PC-3 (cell line): ENCODE data around the gene NOSIP. TPM values are rescaled to one million over a fixed set of nuclear protein-coding genes. Genes with fewer than 3 reads are reported as not detected.

Experiments
- ATAC-seq: fragments of 200-7000 bp; cut with Tn5 transposase; 2 replicates; pipeline ENCODE4 v1.9.1; 2020; ENCODE audit warnings: mild to moderate bottlenecking, moderate library complexity
- BruUV-seq: library from RNA; stranded (reverse); fragments of 400-500 nt; replicated peaks from 2 replicates; lab custom pipeline; 2021; lab: Mats Ljungman, UMichigan
- CTCF ChIA-PET: fragments of 300-600 bp; sonication (Branson Sonifier 250); formaldehyde crosslinking; loops from one replicate; lab custom pipeline; 2022; ENCODE audit warnings: antibody characterized with exemption; lab: Charles Lee
- POLR2A ChIA-PET: fragments of 300-600 bp; sonication (Branson Sonifier 250); formaldehyde crosslinking; loops from one replicate; lab custom pipeline; 2022; ENCODE audit warnings: antibody characterized with exemption; ENCODE audit not compliant: unreplicated experiment; lab: Charles Lee
- DNase-seq: peaks from one replicate; pipeline ENCODE4 v3.0.0-alpha.2; 2015
- H2AFZ ChIP-seq: fragments of 300-600 bp; sonication (generic); 2 replicates; pipeline ENCODE4 v1.6.0; 2016; ENCODE audit warnings: antibody characterized with exemption, low read length
- H3F3A ChIP-seq: fragments of 300-600 bp; sonication (generic); one replicate; pipeline ENCODE4 v1.6.0; 2017; ENCODE audit warnings: antibody characterized with exemption, low read length, control low read depth, mild to moderate bottlenecking; ENCODE audit not compliant: unreplicated experiment
- H3K27ac ChIP-seq: fragments of 300-600 bp; sonication (generic); 2 replicates; pipeline ENCODE4 v1.5.1; 2016; ENCODE audit warnings: mild to moderate bottlenecking, low read length
- H3K27me3 ChIP-seq: fragments of 300-600 bp; sonication (generic); 2 replicates; pipeline ENCODE4 v1.6.1; 2016; ENCODE audit warnings: low read length, mixed read lengths
- H3K36me3 ChIP-seq: fragments of 300-600 bp; sonication (generic); 2 replicates; pipeline ENCODE4 v1.6.1; 2016; ENCODE audit warnings: low read depth, mixed run types, low read length, mixed read lengths
- H3K4me1 ChIP-seq: fragments of 300-600 bp; sonication (generic); 2 replicates; pipeline ENCODE4 v1.5.1; 2016; ENCODE audit warnings: low read length; ENCODE audit not compliant: insufficient read depth
- H3K4me2 ChIP-seq: fragments of 300-600 bp; sonication (generic); 2 replicates; pipeline ENCODE4 v1.6.0; 2016; ENCODE audit warnings: low read length
- H3K4me3 ChIP-seq: fragments of 300-600 bp; sonication (generic); 2 replicates; pipeline ENCODE4 v1.5.1; 2016; ENCODE audit warnings: mild to moderate bottlenecking, low read length, mixed read lengths
- H3K79me2 ChIP-seq: fragments of 300-600 bp; sonication (generic); 2 replicates; pipeline ENCODE4 v1.6.1; 2017; ENCODE audit warnings: low read length, mixed read lengths
- H3K9ac ChIP-seq: fragments of 300-600 bp; sonication (generic); 2 replicates; pipeline ENCODE4 v1.6.0; 2016; ENCODE audit warnings: mild to moderate bottlenecking, low read length
- H3K9me2 ChIP-seq: fragments of 300-600 bp; sonication (generic); replicated peaks from 2 replicates; pipeline ENCODE4 v1.6.1; 2016; ENCODE audit warnings: mixed run types, low read length, mixed read lengths
- H3K9me3 ChIP-seq: fragments of 300-600 bp; sonication (generic); 2 replicates; pipeline ENCODE4 v1.6.1; 2016; ENCODE audit warnings: low read length, mixed read lengths
- H4K20me1 ChIP-seq: fragments of 300-600 bp; sonication (generic); 2 replicates; pipeline ENCODE4 v1.6.1; 2016; ENCODE audit warnings: low read length, mixed read lengths
- CTCF ChIP-seq: fragments of 300-600 bp; sonication (generic); conservative IDR thresholded peaks from 2 replicates; pipeline ENCODE4 v1.5.1; 2017; ENCODE audit warnings: antibody characterized with exemption, low read depth, mild to moderate bottlenecking, low read length
- EZH2 ChIP-seq: fragments of 300-600 bp; sonication (generic); IDR thresholded peaks from one replicate; pipeline ENCODE4 v1.6.1; 2017; ENCODE audit warnings: antibody characterized with exemption, mild to moderate bottlenecking, low read length; ENCODE audit not compliant: unreplicated experiment
- EZH2phosphoT487 ChIP-seq: fragments of 300-600 bp; sonication (generic); IDR thresholded peaks from 2 replicates; pipeline ENCODE4 v1.6.1; 2018; ENCODE audit warnings: mild to moderate bottlenecking, antibody characterized with exemption, low read length, borderline replicate concordance
- intact Hi-C: fragments of 100-400 bp; cut with micrococcal nuclease; formaldehyde crosslinking; loops from 2 replicates; pipeline ENCODE4 v1.9.0; 2023
- total RNA-seq: library from RNA; depleted of rRNA; stranded (reverse); fragments of >200 nt; gene quantifications from 2 replicates; pipeline ENCODE4 v1.2.3, GENCODE V29; 2014

NOSIP gene
- total RNA-seq, 1 experiment from 2014 or later: 195 TPM

GRCh38 chr19:49530708-49531107 lies 49.6 kb downstream of the NOSIP start:
- H3K4me1 ChIP-seq: peaks cover 14% of the 10 kb centered on the region; the same call in 1 of the 2 replicates
- POLR2A ChIA-PET: no interaction called here
- no peaks in the 10 kb centered on the region for H3K36me3 ChIP-seq
- ATAC-seq (no peak), DNase-seq (no peak)
- H3K9ac ChIP-seq: no peak overlapping the region
- no peaks in the 10 kb centered on the region for H3K27me3 ChIP-seq
- H3K9me2 ChIP-seq: no peaks in the 10 kb centered on the region
- TF ChIP-seq EZH2phosphoT487: no peak
- TF ChIP-seq CTCF: no peak
- TF ChIP-seq EZH2: no peak
- no peaks in the 10 kb centered on the region for H3K9me3 ChIP-seq
- H3F3A ChIP-seq: no peaks in the 10 kb centered on the region
- H3K4me3 ChIP-seq: no peak overlapping the region
- no peak overlapping the region for H3K27ac ChIP-seq
- CTCF ChIA-PET: no interaction called here
- no peaks in the 10 kb centered on the region for H3K79me2 ChIP-seq
- no peaks in the 10 kb centered on the region for H4K20me1 ChIP-seq
- H3K4me2 ChIP-seq: no peak overlapping the region
- BruUV-seq: no TSS peak
- H2AFZ ChIP-seq: no peak overlapping the region
- intact Hi-C loops: no loop called here

GRCh38 chr19:49528211-49528771 lies 52.1 kb downstream of the NOSIP start:
- H3K9me3 ChIP-seq: no peaks in the 10 kb centered on the region
- ATAC-seq: no peak
- intact Hi-C loops: no loop called here
- no peak overlapping the region for H3K27ac ChIP-seq
- H3K4me3 ChIP-seq: peak overlapping the region; percentile 48
- no peaks in the 10 kb centered on the region for H4K20me1 ChIP-seq
- TF ChIP-seq EZH2 (no peak), CTCF (no peak), EZH2phosphoT487 (no peak)
- peak overlapping the region; percentile 30 for H2AFZ ChIP-seq
- H3K27me3 ChIP-seq: no peaks in the 10 kb centered on the region
- no peak for DNase-seq
- CTCF ChIA-PET: interaction anchor here (1.3 to 1.4 kb wide), 2 partner anchors 18 to 42 kb away, joined by 4 to 5 read pairs; no protein-coding TSS in a partner anchor
- no peaks in the 10 kb centered on the region for H3K9me2 ChIP-seq
- H3F3A ChIP-seq: no peaks in the 10 kb centered on the region
- peaks cover 8% of the 10 kb centered on the region; the same call in 1 of the 2 replicates for H3K4me1 ChIP-seq
- H3K79me2 ChIP-seq: no peaks in the 10 kb centered on the region
- POLR2A ChIA-PET: interaction anchor here (0.6 kb wide), 2 partner anchors 19 to 304 kb away, joined by 3 to 6 read pairs; no protein-coding TSS in a partner anchor
- BruUV-seq: TSS peak; percentile 87
- H3K4me2 ChIP-seq: peak overlapping the region; percentile 79
- no peaks in the 10 kb centered on the region for H3K36me3 ChIP-seq
- no peak overlapping the region for H3K9ac ChIP-seq

- no peaks in the 10 kb centered on the region for H3K9me3 ChIP-seq
- TF ChIP-seq EZH2phosphoT487 (no peak), EZH2 (no peak), CTCF (no peak)
- no peak overlapping the region for H2AFZ ChIP-seq
- H3K79me2 ChIP-seq: no peaks in the 10 kb centered on the region
- intact Hi-C loops: no loop called here
- no peak overlapping the region for H3K27ac ChIP-seq
- H4K20me1 ChIP-seq: no peaks in the 10 kb centered on the region
- no peaks in the 10 kb centered on the region for H3K36me3 ChIP-seq
- H3K4me1 ChIP-seq: 0 out of 2 replicates have a peak, but pooled peaks cover 3% of the 10 kb centered on the region
- ATAC-seq (no peak), DNase-seq (no peak)
- CTCF ChIA-PET: no interaction called here
- H3K9ac ChIP-seq: no peak overlapping the region
- no peaks in the 10 kb centered on the region for H3K9me2 ChIP-seq
- no peaks in the 10 kb centered on the region for H3K27me3 ChIP-seq
- H3K4me2 ChIP-seq: no peak overlapping the region
- H3F3A ChIP-seq: no peaks in the 10 kb centered on the region
- POLR2A ChIA-PET: no interaction called here
- no TSS peak for BruUV-seq
- no peak overlapping the region for H3K4me3 ChIP-seq
These were observed 55.4 kb downstream of the NOSIP start for GRCh38 chr19:49524812-49525455.
